GM12878 (cell line): ENCODE results near the gene DYDC1. TPM values are rescaled to one million over a fixed set of nuclear protein-coding genes. Genes with fewer than 3 reads are reported as not detected.

ENCODE experiments used
- BMI1 ChIP-seq: fragments of 450-650 bp; IDR thresholded peaks from 2 replicates; pipeline ENCODE4 v1.6.1; 2016; ENCODE audit warnings: mild to moderate bottlenecking, moderate library complexity, borderline replicate concordance
- IKZF2 ChIP-seq, 2 experiments: fragments of 450-650 bp; IDR thresholded peaks; 2 replicates each; pipeline ENCODE4 v1.6.1; 2017; ENCODE audit warnings: mild to moderate bottlenecking in 2 of 2, moderate library complexity in 2 of 2
- LARP7 ChIP-seq: fragments of 450-650 bp; IDR thresholded peaks from 2 replicates; pipeline ENCODE4 v1.6.1; 2017; ENCODE audit warnings: mild to moderate bottlenecking
- MTA2 ChIP-seq: fragments of 450-650 bp; IDR thresholded peaks from 2 replicates; pipeline ENCODE4 v1.6.1; 2016; ENCODE audit warnings: low read depth, mild to moderate bottlenecking, moderate library complexity
- MYB ChIP-seq: fragments of 150-350 bp; IDR thresholded peaks from 2 replicates; pipeline ENCODE4 v1.6.1; 2014; ENCODE audit warnings: mild to moderate bottlenecking, low read depth, low read length, borderline replicate concordance
- NFYB ChIP-seq: IDR thresholded peaks from 2 replicates; pipeline ENCODE4 v1.6.1; 2011; ENCODE audit warnings: low read depth, mild to moderate bottlenecking, low read length, improper control_type of control experiment, moderate library complexity; ENCODE audit not compliant: insufficient read depth
- PAX5 ChIP-seq: IDR thresholded peaks from 2 replicates; pipeline ENCODE4 v1.6.1; 2011; ENCODE audit warnings: low read depth, low read length, borderline replicate concordance
- POU2F2 ChIP-seq: IDR thresholded peaks from 3 replicates; pipeline ENCODE4 v1.6.1; 2011; ENCODE audit warnings: low read depth, mild to moderate bottlenecking, low read length, borderline replicate concordance
- RAD21 ChIP-seq: IDR thresholded peaks from 2 replicates; pipeline ENCODE4 v1.6.1; 2011; ENCODE audit warnings: mild to moderate bottlenecking, low read depth, low read length, moderate library complexity; ENCODE audit not compliant: insufficient read depth
- SIN3A ChIP-seq: IDR thresholded peaks from 2 replicates; pipeline ENCODE4 v1.6.1; 2012; ENCODE audit warnings: low read depth, low read length, improper control_type of control experiment
- polyA plus RNA-seq, 11 experiments: library from polyadenylated mRNA; depleted of rRNA in 4 of 11; unstranded in 6 of 11; stranded (reverse) in 5 of 11; fragments of >200 nt; fragmentation: Nextera tagmentation in 4 of 11; fragmentation: Illumina TruSeq in 1 of 11; extraction: Ambion mirVana in 4 of 11; extraction: Trizol in 1 of 11; gene quantifications; 1 replicate in 1 of 11; 2 replicates in 10 of 11; pipeline versions ENCODE4 v1.2.1 to v1.2.3, GENCODE V29; 2011 to 2016; ENCODE audit warnings: inconsistent platforms in 2 of 11, missing spikeins in 2 of 11, low read depth in 1 of 11
- total RNA-seq, 4 experiments: library from RNA; depleted of rRNA in 3 of 4; stranded (reverse); fragments of >200 nt in 3 of 4; fragmentation: Illumina TruSeq in 1 of 4; extraction: Trizol in 1 of 4; gene quantifications; 2 replicates each; pipeline versions ENCODE4 v1.2.1 to v1.2.3, GENCODE V29; 2013 to 2021
- TF ChIP-seq, protein P1 (sequence below): IDR thresholded peaks from 2 replicates; pipeline ENCODE4 v1.6.1; 2011; ENCODE audit warnings: borderline replicate concordance, low read depth, mild to moderate bottlenecking, moderate library complexity, low read length; ENCODE audit not compliant: insufficient read depth, poor library complexity, severe bottlenecking
- TF ChIP-seq, protein P2 (sequence below): IDR thresholded peaks from 2 replicates; pipeline ENCODE4 v1.6.1; 2012; ENCODE audit warnings: mild to moderate bottlenecking, low read depth, low read length
- TF ChIP-seq, protein P3 (sequence below): fragments of 450-650 bp; IDR thresholded peaks from 2 replicates; pipeline ENCODE4 v1.6.1; 2017; ENCODE audit warnings: borderline replicate concordance
- TF ChIP-seq, protein P4 (sequence below): fragments of 450-650 bp; IDR thresholded peaks from 2 replicates; pipeline ENCODE4 v1.6.1; 2016; ENCODE audit warnings: mild to moderate bottlenecking

DYDC1 gene
- total and polyA plus RNA-seq, 10 of the 15 experiments (the other 5 are each of a cell fraction or from before 2014, with no cell fraction given), result not detected

DNA sequence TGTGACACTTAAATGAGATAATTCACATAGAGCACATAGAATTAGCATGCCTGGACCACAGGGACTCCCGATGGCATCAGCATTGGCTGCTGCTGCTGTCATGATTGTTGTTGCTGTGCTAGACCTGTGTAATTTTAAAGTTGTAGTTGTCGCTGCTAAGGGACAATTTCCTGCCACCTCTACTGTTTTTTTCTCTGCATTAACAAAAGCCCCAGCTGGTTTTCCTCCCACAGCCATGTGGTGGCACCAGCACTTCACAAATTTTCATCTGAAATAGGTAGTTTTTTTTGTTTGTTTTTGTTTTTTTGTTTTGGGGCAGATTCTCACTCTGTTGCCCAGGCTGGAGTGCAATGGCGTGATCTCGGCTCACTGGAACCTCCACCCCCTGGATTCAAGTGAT lies 26.4 kb upstream of the DYDC1 start (continued):
- TF ChIP-seq SIN3A, result no peak
- no peak for TF ChIP-seq MYB
- no peak for TF ChIP-seq BMI1
- no peak for TF ChIP-seq PAX5
- TF ChIP-seq, protein P1, sequence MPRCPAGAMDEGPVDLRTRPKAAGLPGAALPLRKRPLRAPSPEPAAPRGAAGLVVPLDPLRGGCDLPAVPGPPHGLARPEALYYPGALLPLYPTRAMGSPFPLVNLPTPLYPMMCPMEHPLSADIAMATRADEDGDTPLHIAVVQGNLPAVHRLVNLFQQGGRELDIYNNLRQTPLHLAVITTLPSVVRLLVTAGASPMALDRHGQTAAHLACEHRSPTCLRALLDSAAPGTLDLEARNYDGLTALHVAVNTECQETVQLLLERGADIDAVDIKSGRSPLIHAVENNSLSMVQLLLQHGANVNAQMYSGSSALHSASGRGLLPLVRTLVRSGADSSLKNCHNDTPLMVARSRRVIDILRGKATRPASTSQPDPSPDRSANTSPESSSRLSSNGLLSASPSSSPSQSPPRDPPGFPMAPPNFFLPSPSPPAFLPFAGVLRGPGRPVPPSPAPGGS, result no peak
- TF ChIP-seq NFYB, result no peak
- peak; percentile 72 for TF ChIP-seq RAD21
- no peak for TF ChIP-seq IKZF2 (IDR thresholded peaks at IDR 0.05)
- no peak for TF ChIP-seq MTA2
- TF ChIP-seq, protein P2, sequence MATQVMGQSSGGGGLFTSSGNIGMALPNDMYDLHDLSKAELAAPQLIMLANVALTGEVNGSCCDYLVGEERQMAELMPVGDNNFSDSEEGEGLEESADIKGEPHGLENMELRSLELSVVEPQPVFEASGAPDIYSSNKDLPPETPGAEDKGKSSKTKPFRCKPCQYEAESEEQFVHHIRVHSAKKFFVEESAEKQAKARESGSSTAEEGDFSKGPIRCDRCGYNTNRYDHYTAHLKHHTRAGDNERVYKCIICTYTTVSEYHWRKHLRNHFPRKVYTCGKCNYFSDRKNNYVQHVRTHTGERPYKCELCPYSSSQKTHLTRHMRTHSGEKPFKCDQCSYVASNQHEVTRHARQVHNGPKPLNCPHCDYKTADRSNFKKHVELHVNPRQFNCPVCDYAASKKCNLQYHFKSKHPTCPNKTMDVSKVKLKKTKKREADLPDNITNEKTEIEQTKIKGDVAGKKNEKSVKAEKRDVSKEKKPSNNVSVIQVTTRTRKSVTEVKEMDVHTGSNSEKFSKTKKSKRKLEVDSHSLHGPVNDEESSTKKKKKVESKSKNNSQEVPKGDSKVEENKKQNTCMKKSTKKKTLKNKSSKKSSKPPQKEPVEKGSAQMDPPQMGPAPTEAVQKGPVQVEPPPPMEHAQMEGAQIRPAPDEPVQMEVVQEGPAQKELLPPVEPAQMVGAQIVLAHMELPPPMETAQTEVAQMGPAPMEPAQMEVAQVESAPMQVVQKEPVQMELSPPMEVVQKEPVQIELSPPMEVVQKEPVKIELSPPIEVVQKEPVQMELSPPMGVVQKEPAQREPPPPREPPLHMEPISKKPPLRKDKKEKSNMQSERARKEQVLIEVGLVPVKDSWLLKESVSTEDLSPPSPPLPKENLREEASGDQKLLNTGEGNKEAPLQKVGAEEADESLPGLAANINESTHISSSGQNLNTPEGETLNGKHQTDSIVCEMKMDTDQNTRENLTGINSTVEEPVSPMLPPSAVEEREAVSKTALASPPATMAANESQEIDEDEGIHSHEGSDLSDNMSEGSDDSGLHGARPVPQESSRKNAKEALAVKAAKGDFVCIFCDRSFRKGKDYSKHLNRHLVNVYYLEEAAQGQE, result no peak
- no peak for TF ChIP-seq LARP7
- no peak for TF ChIP-seq POU2F2
- TF ChIP-seq, protein P3, sequence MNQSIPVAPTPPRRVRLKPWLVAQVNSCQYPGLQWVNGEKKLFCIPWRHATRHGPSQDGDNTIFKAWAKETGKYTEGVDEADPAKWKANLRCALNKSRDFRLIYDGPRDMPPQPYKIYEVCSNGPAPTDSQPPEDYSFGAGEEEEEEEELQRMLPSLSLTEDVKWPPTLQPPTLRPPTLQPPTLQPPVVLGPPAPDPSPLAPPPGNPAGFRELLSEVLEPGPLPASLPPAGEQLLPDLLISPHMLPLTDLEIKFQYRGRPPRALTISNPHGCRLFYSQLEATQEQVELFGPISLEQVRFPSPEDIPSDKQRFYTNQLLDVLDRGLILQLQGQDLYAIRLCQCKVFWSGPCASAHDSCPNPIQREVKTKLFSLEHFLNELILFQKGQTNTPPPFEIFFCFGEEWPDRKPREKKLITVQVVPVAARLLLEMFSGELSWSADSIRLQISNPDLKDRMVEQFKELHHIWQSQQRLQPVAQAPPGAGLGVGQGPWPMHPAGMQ, result no peak
- TF ChIP-seq, protein P4, sequence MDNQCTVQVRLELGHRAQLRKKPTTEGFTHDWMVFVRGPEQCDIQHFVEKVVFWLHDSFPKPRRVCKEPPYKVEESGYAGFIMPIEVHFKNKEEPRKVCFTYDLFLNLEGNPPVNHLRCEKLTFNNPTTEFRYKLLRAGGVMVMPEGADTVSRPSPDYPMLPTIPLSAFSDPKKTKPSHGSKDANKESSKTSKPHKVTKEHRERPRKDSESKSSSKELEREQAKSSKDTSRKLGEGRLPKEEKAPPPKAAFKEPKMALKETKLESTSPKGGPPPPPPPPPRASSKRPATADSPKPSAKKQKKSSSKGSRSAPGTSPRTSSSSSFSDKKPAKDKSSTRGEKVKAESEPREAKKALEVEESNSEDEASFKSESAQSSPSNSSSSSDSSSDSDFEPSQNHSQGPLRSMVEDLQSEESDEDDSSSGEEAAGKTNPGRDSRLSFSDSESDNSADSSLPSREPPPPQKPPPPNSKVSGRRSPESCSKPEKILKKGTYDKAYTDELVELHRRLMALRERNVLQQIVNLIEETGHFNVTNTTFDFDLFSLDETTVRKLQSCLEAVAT, result no peak
